ENCODE data around the gene ADA.
"Not testable (repeated sequence)": the region's sequence is repeated elsewhere in the genome, so short reads cannot be mapped to it uniquely, and the experiment has no call there.

ADA gene

DNA sequence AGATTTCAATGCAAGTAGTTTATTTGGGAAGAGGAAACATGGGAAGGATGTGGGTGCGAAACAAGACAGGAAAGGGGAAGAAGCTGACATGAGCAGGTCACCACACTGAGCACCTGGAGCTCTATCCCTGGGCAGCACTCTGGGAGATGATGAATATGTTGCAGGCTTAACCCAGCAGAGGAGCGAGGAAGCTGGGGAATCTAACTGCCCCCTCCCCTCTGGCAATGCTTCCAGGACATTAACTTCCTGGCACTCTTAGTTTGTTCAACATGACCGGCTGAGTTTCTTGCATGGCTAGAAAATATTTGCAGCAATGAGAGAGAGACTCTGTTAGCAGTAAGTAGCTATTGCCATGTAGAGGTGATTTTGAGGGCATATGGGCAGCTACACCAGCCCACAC lies 4.9 kb upstream of the ADA start:
- Histone ChIP-seq H3K4me3 (ENCODE audit: low read length) (no peak overlapping the region), H3K27me3 (ENCODE audit: control insufficient read depth, insufficient read depth, low read length) (no peaks in the 10 kb centered on the region; the same call in 1 of the 2 replicates), H3K4me1 (ENCODE audit: control insufficient read depth, insufficient read depth, low read length) (no peaks in the 10 kb centered on the region), H3K9me3 (ENCODE audit: control insufficient read depth, insufficient read depth, low read length) (no peaks in the 10 kb centered on the region), H3K36me3 (ENCODE audit: control insufficient read depth, insufficient read depth, low read length) (no peaks in the 10 kb centered on the region), H3K27ac (ENCODE audit: low read length) (no peak overlapping the region)
- no CpG with 5 or more reads among the region's 3 CpGs for WGBS (ENCODE audit: insufficient coverage, insufficient read length)
- DNase-seq (ENCODE audit: low read depth, low spot score), result no peak

DNA sequence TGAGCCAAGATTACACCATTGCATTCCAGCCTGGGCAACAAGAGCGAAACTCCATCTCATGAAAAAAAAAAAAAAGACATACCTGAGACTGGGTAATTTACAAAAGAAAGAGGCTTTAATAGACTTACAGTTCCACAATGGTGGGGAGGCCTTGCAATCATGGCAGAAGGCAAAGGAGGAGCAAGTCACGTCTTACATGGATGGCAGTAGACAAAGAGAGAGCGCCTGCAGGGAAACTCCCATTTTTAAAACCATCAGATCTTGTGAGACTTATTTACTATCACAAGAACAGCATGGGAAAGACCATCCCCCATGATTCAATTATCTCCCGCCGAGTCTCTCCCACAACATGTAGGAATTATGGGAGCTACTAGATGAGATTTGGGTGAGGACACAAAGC lies 2.7 kb upstream of the ADA start:
- WGBS (ENCODE audit: insufficient coverage, insufficient read length), result no CpG with 5 or more reads among the region's 5 CpGs
- not testable (repeated sequence) for H3K27me3 ChIP-seq (ENCODE audit: control insufficient read depth, insufficient read depth, low read length); H3K36me3 ChIP-seq (ENCODE audit: control insufficient read depth, insufficient read depth, low read length); H3K4me1 ChIP-seq (ENCODE audit: control insufficient read depth, insufficient read depth, low read length); H3K9me3 ChIP-seq (ENCODE audit: control insufficient read depth, insufficient read depth, low read length); H3K4me3 ChIP-seq (ENCODE audit: low read length); DNase-seq (ENCODE audit: low read depth, low spot score); H3K27ac ChIP-seq (ENCODE audit: low read length)

- H3K27ac ChIP-seq (ENCODE audit: low read length), result no peak overlapping the region
- no CpG with 5 or more reads among the region's 2 CpGs for WGBS (ENCODE audit: insufficient coverage, insufficient read length)
- no peaks in the 10 kb centered on the region for H3K9me3 ChIP-seq (ENCODE audit: control insufficient read depth, insufficient read depth, low read length)
These were observed 2.0 kb upstream of the ADA start for GRCh38 chr20:44653546-44653945.

DNA sequence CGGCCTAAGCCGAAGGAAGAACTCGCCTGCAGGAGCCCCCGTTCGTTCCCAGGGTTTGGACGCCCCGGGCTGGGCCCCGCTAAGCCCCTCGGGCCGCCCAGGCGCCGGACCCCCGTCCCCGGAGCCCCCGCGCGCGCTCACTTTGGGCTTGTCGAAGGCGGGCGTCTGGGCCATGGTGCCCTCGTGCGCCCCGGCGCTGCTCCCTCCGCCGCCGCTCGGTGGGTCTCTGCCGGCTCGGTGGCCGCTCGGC lies 140 bp downstream of the ADA start:
- H3K36me3 ChIP-seq (ENCODE audit: control insufficient read depth, insufficient read depth, low read length), result no peaks in the 10 kb centered on the region
- H3K4me1 ChIP-seq (ENCODE audit: control insufficient read depth, insufficient read depth, low read length), result peaks cover 9% of the 10 kb centered on the region
- no peak overlapping the region for H3K27ac ChIP-seq (ENCODE audit: low read length)
- peak overlapping the region; percentile 80; the same call in 1 of the 2 replicates for H3K4me3 ChIP-seq (ENCODE audit: low read length)
- no peaks in the 10 kb centered on the region; the same call in 1 of the 2 replicates for H3K27me3 ChIP-seq (ENCODE audit: control insufficient read depth, insufficient read depth, low read length)
- no CpG with 5 or more reads among the region's 33 CpGs for WGBS (ENCODE audit: insufficient coverage, insufficient read length)
- no peak for DNase-seq (ENCODE audit: low read depth, low spot score)
- no peaks in the 10 kb centered on the region for H3K9me3 ChIP-seq (ENCODE audit: control insufficient read depth, insufficient read depth, low read length)

More at GRCh38 chr20:44653546-44653945, 2.0 kb upstream of the ADA start:
- no peak for DNase-seq (ENCODE audit: low read depth, low spot score)
- H3K4me3 ChIP-seq (ENCODE audit: low read length), result no peak overlapping the region
- no peaks in the 10 kb centered on the region for H3K36me3 ChIP-seq (ENCODE audit: control insufficient read depth, insufficient read depth, low read length)
- H3K27me3 ChIP-seq (ENCODE audit: control insufficient read depth, insufficient read depth, low read length), result no peaks in the 10 kb centered on the region; the same call in 1 of the 2 replicates
- H3K4me1 ChIP-seq (ENCODE audit: control insufficient read depth, insufficient read depth, low read length), result peaks cover 3% of the 10 kb centered on the region

- no peaks in the 10 kb centered on the region for H3K36me3 ChIP-seq (ENCODE audit: control insufficient read depth, insufficient read depth, low read length)
- no peaks in the 10 kb centered on the region; the same call in 1 of the 2 replicates for H3K27me3 ChIP-seq (ENCODE audit: control insufficient read depth, insufficient read depth, low read length)
- no peaks in the 10 kb centered on the region for H3K9me3 ChIP-seq (ENCODE audit: control insufficient read depth, insufficient read depth, low read length)
- DNase-seq (ENCODE audit: low read depth, low spot score), result no peak
- H3K27ac ChIP-seq (ENCODE audit: low read length), result no peak overlapping the region
- peaks cover 11% of the 10 kb centered on the region for H3K4me1 ChIP-seq (ENCODE audit: control insufficient read depth, insufficient read depth, low read length)
- peak overlapping the region; percentile 80; the same call in 1 of the 2 replicates for H3K4me3 ChIP-seq (ENCODE audit: low read length)
- no CpG with 5 or more reads among the region's 24 CpGs for WGBS (ENCODE audit: insufficient coverage, insufficient read length)
These were observed 597 bp downstream of the ADA start for GRCh38 chr20:44650771-44651433.

- H3K27me3 ChIP-seq (ENCODE audit: control insufficient read depth, insufficient read depth, low read length), result no peaks in the 10 kb centered on the region; the same call in 1 of the 2 replicates
- H3K4me3 ChIP-seq (ENCODE audit: low read length), result no peak overlapping the region
- DNase-seq (ENCODE audit: low read depth, low spot score), result no peak
- WGBS (ENCODE audit: insufficient coverage, insufficient read length), result no CpG with 5 or more reads among the region's 6 CpGs
- no peaks in the 10 kb centered on the region for H3K36me3 ChIP-seq (ENCODE audit: control insufficient read depth, insufficient read depth, low read length)
- H3K9me3 ChIP-seq (ENCODE audit: control insufficient read depth, insufficient read depth, low read length), result no peaks in the 10 kb centered on the region
- no peak overlapping the region for H3K27ac ChIP-seq (ENCODE audit: low read length)
- peaks cover 12% of the 10 kb centered on the region for H3K4me1 ChIP-seq (ENCODE audit: control insufficient read depth, insufficient read depth, low read length)
These were observed 1.5 kb downstream of the ADA start for GRCh38 chr20:44649976-44650375.

- DNase-seq (ENCODE audit: low read depth, low spot score), result no peak
- H3K36me3 ChIP-seq (ENCODE audit: control insufficient read depth, insufficient read depth, low read length), result no peaks in the 10 kb centered on the region
- no peaks in the 10 kb centered on the region; the same call in 1 of the 2 replicates for H3K27me3 ChIP-seq (ENCODE audit: control insufficient read depth, insufficient read depth, low read length)
- no peak overlapping the region for H3K4me3 ChIP-seq (ENCODE audit: low read length)
- no CpG with 5 or more reads among the region's 3 CpGs for WGBS (ENCODE audit: insufficient coverage, insufficient read length)
- no peak overlapping the region for H3K27ac ChIP-seq (ENCODE audit: low read length)
- no peaks in the 10 kb centered on the region for H3K9me3 ChIP-seq (ENCODE audit: control insufficient read depth, insufficient read depth, low read length)
- H3K4me1 ChIP-seq (ENCODE audit: control insufficient read depth, insufficient read depth, low read length), result peaks cover 13% of the 10 kb centered on the region
These were observed 2.4 kb downstream of the ADA start for GRCh38 chr20:44649126-44649525.

DNA sequence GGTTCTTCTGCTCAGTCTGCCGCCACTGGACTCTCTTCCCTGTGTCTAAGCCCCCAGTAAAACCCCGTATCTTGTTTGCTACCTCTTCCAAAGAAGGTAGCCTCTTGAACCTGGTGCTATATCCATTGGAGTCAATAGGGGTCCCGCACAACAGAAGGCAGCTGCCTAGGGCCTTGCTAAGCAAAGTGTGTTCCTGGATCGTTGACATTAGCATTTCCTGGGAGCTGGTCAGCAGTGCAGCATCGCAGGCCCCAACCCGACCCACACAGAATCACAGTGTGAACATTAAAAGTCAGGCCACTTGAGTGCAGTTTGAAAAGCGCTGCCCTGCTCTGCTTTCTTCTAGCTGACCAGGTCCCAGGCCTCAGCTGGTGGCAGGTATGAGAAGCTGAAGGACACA lies 2.9 kb downstream of the ADA start:
- Histone ChIP-seq H3K4me1 (ENCODE audit: control insufficient read depth, insufficient read depth, low read length) (peaks cover 16% of the 10 kb centered on the region), H3K9me3 (ENCODE audit: control insufficient read depth, insufficient read depth, low read length) (no peaks in the 10 kb centered on the region)

GRCh38 chr20:44648068-44648467 lies 3.4 kb downstream of the ADA start:
- H3K4me3 ChIP-seq (ENCODE audit: low read length), result no peak overlapping the region
- no peaks in the 10 kb centered on the region for H3K9me3 ChIP-seq (ENCODE audit: control insufficient read depth, insufficient read depth, low read length)
- no peaks in the 10 kb centered on the region for H3K36me3 ChIP-seq (ENCODE audit: control insufficient read depth, insufficient read depth, low read length)
- no peaks in the 10 kb centered on the region; the same call in 1 of the 2 replicates for H3K27me3 ChIP-seq (ENCODE audit: control insufficient read depth, insufficient read depth, low read length)
- no peak overlapping the region for H3K27ac ChIP-seq (ENCODE audit: low read length)
- DNase-seq (ENCODE audit: low read depth, low spot score), result no peak
- H3K4me1 ChIP-seq (ENCODE audit: control insufficient read depth, insufficient read depth, low read length), result peaks cover 17% of the 10 kb centered on the region
- no CpG with 5 or more reads among the region's 5 CpGs for WGBS (ENCODE audit: insufficient coverage, insufficient read length)

More for the DNA sequence above, 2.9 kb downstream of the ADA start:
- Histone ChIP-seq H3K4me3 (ENCODE audit: low read length) (no peak overlapping the region), H3K27me3 (ENCODE audit: control insufficient read depth, insufficient read depth, low read length) (no peaks in the 10 kb centered on the region; the same call in 1 of the 2 replicates), H3K36me3 (ENCODE audit: control insufficient read depth, insufficient read depth, low read length) (no peaks in the 10 kb centered on the region), H3K27ac (ENCODE audit: low read length) (no peak overlapping the region)
- no CpG with 5 or more reads among the region's 7 CpGs for WGBS (ENCODE audit: insufficient coverage, insufficient read length)
- DNase-seq (ENCODE audit: low read depth, low spot score), result no peak

- peaks cover 22% of the 10 kb centered on the region for H3K4me1 ChIP-seq (ENCODE audit: control insufficient read depth, insufficient read depth, low read length)
- H3K36me3 ChIP-seq (ENCODE audit: control insufficient read depth, insufficient read depth, low read length), result no peaks in the 10 kb centered on the region
- WGBS (ENCODE audit: insufficient coverage, insufficient read length), result no CpG with 5 or more reads among the region's 10 CpGs
- no peak overlapping the region for H3K27ac ChIP-seq (ENCODE audit: low read length)
- H3K27me3 ChIP-seq (ENCODE audit: control insufficient read depth, insufficient read depth, low read length), result no peaks in the 10 kb centered on the region
- no peak overlapping the region for H3K4me3 ChIP-seq (ENCODE audit: low read length)
- DNase-seq (ENCODE audit: low read depth, low spot score), result no peak
- no peaks in the 10 kb centered on the region for H3K9me3 ChIP-seq (ENCODE audit: control insufficient read depth, insufficient read depth, low read length)
These were observed 4.7 kb downstream of the ADA start for GRCh38 chr20:44646641-44647274.

Measured in iPS DF 6.9 (cell line).